Activated CD4-positive, alpha-beta T cell treated with anti-CD3 and anti-CD28 coated beads, Interleukin-2, amount 50 U/mL, for 1 hour (primary cell): ENCODE results near the gene PLXDC2.
"Not testable (repeated sequence)": the region's sequence is repeated elsewhere in the genome, so short reads cannot be mapped to it uniquely, and the experiment has no call there.

Source experiments
- DNase-seq: peaks from one replicate; pipeline ENCODE4 v3.0.0-alpha.2; 2020

The PLXDC2 gene

DNA sequence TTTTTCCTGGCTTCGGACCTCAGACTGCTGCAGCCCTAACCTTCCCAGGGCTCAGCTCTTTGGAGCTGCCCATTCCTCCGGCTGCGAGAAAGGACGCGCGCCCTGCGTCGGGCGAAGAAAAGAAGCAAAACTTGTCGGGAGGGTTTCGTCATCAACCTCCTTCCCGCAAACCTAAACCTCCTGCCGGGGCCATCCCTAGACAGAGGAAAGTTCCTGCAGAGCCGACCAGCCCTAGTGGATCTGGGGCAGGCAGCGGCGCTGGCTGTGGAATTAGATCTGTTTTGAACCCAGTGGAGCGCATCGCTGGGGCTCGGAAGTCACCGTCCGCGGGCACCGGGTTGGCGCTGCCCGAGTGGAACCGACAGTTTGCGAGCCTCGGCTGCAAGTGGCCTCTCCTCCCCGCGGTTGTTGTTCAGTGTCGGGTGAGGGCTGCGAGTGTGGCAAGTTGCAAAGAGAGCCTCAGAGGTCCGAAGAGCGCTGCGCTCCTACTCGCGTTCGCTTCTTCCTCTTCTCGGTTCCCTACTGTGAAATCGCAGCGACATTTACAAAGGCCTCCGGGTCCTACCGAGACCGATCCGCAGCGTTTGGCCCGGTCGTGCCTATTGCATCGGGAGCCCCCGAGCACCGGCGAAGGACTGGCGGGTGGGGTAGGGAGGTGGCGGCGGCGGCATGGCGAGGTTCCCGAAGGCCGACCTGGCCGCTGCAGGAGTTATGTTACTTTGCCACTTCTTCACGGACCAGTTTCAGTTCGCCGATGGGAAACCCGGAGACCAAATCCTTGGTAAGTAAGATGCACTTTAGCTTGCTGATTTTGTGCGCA, at the start of gene PLXDC2:
Gene PLXDC2 (plus strand): TSS at position 22 of the 820 bp plus-strand sequence.
- no peak for DNase-seq

DNA sequence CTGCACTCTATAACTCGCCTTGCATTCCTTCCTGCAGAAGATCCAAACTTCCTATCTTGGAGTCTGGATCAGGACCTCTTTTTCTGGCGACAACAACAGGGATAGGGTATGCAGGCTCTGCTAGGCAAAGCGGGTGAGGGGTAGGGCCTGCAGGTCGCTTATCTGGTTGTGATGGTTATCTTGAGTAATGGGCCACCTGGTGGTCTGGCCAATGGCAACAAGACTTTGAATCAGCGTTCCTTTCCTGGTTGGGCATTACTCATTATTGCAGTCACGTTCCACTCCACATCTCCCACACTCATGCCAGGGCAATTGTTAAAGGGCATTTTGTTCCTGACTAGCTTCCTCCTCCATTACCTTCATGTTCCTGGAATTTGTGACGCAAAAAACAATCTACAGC, 48.4 kb upstream of the PLXDC2 start:
- no peak for DNase-seq

DNA sequence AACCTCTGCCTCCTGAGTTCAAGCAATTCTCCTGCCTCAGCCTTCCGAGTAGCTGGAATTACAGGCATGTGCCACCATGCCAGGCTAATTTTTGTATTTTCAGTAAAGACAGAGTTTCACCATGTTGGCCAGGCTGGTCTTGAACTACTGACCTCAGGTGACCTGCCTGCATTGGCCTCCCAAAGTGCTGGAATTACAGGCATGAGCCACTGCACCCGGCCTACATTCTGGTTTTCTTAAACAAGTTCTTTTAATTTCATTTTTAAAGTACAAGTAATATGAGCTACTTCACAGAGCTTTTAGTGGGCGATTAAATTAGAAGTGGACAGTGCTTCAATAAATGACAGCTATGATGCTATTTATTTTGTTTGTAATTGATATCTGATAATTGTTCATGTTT, 46.4 kb upstream of the PLXDC2 start:
- not testable (repeated sequence) for DNase-seq

DNA sequence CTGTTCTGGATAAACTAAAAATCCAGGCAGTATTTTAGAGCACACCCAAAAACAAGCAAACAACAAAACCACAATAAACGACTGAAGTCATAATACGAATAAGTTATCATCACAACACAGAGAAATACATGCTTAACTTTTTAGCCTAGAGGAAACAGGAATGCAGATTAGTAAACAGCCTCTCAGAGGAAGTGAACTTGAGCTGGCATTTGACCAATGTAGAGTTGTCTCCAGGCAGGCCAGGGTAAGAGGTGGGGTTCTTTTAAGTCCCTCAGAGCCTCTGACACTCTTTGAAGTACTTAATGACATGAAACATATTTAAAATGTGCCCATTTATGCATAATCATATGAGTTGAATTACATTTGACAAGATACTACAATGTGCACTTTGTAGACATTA, 43.3 kb upstream of the PLXDC2 start:
- no peak for DNase-seq

DNA sequence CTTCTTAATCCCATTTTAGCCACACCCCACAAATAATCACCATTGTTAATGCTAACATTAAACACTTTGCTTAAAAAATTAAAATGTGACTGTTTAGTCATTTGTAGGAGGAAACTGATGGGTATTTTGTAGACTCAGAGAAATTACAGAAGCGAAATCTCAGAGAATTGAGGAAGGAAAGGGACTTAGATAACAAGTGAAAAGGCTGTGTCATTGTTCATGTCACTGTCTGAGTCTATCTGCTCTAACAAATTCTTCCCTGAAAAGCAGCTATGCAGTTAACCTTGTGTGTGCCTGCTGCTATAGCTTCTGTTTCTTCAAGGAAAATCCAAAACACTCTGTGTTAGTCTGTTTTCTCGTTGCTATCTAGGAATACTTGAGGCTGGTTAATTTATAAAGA, 40.9 kb upstream of the PLXDC2 start:
- no peak for DNase-seq

DNA sequence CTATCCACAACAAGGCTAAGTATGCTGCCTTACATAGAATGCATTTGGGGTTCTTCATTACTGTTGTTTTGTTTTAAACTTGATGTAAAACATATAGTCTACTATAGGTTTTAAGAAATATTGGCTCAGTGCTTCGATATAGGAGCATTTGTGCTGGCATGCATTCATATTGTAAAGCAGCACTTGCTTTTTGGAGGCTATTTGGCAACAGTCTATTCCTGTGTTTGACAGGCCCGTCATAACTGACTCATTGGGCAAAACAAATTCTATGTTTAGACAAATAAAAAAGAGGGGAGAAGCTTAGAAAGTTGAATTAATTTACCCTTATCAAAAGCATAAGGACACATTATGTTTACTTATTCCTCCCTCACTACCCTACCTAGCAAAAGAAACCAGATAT, 38.4 kb upstream of the PLXDC2 start:
- DNase-seq = no peak

DNA sequence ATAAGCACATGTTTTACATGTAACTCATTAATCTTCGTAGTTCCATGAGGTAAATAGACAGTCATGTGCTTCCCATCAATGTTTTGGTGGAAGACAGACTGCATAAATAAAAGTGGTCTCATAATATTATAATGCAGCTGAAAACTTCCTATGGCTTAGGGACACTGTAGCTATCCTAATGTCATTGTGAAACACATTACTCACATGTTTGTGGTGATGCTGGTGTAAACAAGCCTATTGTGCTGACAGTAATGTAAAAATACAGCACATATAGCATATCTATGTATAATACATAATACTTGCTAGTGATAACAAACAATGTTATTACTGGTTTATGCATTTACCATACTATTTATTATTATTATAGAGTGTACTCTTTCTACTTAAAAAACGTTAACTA, 37.2 kb upstream of the PLXDC2 start:
- no peak for DNase-seq

DNA sequence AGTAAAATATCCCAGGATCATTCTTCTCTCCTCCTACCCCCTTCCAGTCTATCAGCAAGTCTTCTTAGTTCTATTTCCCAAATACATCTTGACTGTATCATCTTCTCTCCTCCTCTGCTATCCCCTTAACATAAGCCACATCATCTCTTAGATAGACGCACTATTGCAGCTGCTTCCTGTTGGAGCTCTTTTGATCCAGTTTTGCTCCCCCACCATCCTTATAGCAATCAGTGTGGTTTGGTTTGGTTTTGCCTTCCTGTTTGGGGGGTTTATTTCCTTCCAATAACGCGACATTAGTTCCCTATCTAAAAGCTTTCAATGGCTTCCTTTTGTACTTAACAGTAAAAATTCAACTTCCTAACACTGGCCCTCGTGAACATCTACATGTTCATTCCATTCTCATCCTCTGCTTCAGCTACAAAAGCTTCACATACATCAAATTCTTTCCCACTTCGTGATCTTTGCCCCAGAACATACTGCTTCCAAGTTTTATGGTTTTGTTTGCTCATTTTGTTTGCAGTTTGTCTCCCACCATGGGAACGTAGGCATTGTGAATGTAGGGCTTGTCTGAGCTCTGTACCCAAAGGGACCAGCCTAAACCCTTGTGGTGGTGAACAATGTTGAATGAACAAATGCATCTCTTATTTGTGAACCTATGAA, 33.7 kb upstream of the PLXDC2 start:
- DNase-seq = no peak

DNA sequence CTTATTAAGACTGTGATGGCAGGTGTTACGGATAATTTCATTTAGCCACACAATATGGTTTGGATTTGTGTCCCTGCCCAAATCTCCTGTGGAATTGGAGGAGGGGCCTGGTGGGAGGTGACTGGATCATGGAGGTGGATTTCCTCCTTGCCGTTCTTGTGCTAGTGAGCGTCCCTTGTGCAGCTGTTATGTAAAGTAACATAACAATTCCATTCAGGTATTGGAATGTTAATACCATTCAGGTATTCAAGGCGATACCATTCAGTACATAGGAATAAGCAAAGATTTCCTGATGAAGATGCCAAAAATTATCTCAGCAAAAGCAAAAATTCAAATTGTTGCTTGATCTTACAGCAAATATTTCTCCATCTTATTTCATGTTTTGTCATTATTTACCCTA, 32.5 kb upstream of the PLXDC2 start:
- no peak for DNase-seq

DNA sequence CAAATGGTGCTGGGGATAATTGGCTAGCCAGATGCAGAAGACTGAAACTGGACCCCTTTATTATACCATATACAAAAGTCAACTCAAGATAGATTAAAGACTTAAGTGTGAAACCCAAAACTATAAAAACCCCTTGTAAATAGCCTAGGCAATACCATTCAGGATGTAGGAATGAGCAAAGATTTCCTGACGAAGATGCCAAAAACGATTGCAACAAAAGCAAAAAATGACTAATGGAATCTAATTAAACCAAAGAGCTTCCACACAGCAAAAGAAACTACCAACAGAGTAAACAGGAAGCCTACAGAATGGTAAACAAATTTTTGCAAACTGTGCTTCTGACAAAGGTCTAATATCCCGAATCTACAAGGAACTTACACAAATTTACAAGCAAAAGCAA, 30.9 kb upstream of the PLXDC2 start:
- no peak for DNase-seq

DNA sequence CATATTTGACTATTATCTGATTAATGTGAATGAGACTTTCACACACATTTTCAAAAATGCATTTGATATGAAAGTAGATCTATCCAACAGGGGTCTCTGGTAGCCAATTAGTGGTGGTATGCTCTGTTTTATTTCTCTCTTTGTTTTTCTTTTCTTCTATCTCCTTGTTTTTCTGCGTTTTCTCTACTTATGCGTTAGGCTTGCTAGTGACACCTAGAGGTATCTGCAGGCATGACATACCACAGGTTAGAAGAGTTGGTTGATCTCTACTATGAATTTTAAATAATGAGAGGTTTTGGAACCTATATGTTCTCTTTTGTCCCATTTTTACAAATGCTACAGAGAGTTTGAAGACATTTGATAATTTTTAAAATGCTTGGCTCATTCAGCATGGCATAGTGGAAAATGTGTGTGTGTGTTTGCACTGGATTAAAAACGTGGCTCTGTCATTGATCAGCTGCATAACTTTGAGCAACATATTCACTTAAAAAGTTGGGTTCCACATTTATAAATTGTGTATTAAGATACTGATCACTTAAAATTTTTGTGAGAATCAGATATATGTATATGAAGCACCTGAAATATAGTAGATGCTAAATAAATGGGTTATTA, 28.1 kb upstream of the PLXDC2 start:
- no peak for DNase-seq

DNA sequence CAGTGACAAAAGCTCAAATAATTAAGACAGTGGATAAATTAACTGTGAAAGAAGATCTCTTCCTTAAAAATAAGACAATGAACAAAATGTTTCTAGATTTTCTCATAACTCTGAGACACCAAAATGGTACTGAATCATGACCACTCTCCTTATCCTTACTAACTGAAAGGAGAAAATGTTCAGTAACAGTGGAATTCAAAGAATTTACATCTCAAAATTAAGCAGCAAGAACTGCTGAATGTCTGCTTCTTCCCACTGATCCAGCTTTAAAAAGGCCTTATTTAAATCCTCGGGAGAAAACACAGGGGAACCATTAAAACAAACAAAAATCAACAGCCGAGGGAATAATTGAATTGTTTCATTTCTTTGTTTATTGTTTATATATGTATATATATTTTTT, 27.3 kb upstream of the PLXDC2 start:
- no peak for DNase-seq

DNA sequence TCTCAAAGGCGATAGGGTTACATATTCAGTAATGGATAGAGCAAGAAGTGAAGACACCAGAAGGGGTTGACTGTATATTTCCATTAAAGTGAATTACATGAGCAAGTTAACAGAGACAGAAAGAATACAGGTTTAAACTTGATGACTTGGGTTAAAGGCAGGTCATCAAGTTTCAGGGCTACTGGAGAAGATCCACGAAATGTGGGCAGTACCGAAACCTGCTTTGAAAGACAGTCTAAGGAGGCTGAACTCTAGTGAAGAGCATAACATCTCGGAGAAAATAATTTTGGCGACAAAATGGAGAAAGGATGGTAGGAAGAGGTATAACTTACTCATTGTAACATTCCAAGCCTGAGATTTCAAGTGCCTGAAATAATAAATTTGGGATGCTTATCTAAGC, 26.6 kb upstream of the PLXDC2 start:
- DNase-seq = no peak

DNA sequence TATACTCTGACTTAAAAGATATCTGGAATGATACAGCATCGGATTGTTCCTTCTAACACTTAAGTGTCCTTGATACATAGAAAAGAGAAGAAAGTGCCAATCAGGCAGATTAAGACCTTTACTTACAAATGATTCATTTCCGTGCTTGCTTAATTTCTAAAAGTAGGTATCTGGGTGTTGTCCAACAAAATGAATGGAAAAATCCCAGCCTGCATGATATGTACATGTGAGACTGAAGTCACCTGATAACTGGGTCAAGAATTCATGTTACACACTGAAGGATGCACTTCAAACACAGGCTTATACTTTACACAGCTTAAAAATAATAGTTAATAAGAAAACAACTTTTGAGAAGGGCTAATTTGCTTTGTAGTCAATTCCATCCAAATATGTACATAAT, 25.2 kb upstream of the PLXDC2 start:
- DNase-seq = no peak

DNA sequence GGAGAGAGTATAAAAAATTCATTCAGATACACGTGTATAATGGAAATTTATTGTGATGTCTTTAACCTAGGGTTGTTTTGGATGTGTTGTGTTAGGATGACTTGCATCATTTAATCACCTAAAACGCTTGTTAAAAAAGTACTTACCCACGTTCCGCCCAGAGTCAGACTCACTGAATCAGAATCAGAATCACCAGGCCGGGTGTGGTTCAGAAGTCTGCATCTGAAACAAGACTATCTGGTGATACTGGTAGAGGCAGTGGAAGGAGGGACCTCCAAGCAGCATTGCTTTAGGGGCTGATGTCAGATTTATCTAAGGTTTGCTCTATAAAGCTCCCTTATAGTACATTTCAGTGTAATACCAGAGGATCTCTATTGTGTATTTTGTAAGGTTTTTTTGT, 20.5 kb upstream of the PLXDC2 start:
- no peak for DNase-seq

DNA sequence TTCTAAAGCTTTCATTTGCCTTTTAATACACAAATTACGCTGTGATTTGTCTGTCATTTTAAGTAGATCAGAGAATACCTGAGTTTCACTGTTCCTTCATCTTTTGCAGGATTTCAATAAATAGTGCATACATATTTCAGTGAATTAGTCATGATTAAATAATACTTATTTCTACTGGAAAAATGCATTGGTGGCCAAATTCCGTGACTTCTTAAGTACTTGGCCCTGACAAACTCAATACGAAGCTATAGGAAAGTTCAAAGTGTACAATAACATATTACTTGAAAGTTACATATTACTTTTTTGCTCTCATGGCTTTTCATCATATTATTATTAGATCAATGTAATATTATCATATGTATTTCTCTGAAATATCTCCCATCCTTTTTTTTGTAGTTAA, 16.1 kb upstream of the PLXDC2 start:
- no peak for DNase-seq

DNA sequence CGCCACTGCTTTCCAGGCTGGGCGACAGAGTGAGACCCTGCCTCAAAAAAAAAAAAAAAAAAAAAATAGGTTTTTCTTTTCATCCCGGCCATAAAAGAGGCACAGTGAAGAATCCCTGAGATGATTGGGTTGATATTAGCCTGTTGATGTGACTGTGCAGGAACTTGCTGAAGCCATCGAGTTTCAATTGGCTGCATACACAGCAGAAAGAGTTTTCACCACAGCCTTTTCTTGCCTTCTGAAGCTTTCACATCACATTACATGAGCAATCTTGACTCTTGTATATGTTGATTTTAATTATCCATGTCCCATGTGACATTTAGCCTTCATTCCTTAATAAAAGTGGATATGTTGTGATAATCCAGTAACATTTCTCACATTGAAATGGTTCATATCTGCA, 14.9 kb upstream of the PLXDC2 start:
- DNase-seq = no peak

DNA sequence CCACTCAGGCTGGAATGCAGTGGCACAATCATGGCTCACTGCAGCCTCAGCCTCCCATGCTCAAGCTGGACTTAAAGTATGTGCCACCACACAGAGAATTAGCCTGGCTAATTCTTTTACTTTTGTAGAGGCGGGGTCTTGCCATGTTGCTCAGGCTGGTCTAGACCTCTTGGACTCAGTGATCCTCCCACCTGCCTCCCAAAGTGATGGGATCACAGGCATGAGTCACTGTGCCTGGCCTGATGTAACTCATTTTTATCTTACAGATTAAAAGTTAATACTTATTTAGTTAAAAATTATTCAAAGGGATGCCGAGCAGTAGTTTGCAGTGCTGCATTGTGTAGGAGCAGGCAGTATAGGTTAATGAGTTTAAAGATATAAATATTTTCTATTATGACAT, 12.6 kb upstream of the PLXDC2 start:
- DNase-seq = no peak

DNA sequence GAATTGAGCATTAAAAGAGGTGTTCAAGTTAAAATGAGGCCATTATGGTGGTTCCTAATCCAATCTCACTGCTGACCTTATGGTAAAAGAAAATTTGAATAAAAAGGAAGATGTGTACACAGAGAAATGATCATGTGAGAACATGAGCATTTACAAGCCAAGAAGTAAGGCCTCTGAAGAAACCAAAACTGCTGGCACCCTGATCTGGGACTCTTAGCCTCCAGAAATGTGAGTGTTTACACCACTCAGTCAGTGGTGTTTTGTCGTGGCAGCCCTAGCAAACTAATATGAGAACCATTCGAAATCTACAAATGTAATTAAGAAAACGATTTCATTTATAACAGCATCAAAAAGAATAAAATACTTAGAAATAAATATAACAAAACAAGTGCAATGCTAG, 6.8 kb upstream of the PLXDC2 start:
- DNase-seq = no peak

DNA sequence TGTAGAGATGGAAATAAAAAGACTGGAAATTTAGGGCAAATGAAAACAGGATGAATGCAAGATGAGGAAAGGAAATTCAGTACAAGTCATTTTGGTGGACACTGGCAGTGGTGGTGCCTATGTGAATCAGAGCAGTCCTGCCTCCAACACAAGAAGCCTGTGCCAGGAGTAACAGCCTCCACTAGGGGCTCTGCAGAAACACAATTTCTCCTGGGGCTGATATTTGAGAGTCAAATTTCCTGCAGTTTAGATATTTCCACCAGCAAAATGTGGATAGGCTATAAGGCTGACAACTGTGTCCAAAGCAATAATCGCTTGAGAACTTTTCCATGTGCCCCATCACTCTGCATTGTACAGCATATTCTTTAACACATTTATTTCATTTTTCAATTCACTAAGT, 4.7 kb upstream of the PLXDC2 start:
- no peak for DNase-seq

DNA sequence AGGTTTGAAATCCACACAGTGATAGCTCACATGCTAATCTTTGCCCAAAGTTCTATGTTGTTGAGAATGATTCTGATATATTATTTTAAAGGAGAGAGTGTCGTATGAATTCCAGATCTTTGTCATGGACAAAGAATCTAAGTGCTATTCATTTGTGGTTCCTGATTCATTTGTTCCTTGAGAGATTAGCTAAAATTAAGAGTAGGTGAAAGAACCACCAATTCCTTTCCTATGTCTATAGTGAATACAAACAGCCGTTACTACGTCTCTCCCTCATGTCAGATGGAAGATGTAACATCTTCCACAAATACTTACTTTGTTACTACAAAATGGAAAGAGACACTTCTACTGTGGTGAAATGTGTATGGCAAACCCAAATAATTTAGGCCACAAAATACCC, 3.3 kb upstream of the PLXDC2 start:
- DNase-seq = no peak

DNA sequence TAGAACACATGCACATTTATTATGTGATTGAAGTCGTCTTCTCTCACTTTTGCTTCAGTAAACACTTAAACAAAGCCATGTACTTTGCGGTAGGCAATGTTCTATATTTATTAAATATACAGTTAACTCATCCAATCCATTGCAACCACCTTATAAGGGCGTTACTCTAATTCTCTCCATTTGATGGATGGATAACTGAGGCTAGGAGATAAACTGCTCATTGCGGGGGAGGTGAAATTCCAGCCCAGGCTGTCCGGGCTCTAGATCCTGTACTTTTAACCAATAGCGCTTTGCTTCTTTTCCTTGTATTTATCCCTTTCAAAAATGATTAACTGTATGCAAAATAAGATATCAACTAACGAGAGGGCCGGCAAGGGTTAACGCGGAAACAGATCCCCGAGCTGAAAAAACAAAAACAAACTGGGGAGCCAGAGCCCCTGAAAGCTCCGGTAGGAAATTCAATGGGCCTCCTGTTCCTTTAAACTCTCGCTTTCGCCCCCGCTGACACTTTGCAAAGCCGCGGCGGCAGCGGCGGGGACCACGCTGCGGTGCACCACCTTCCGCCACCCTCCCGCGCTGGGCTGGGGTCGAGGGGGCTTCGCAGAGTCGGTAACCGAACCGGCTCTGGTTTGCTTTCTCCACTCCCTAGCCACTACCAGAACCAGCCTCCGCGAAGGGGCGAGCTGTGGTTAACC, 1.0 kb upstream of the PLXDC2 start:
- DNase-seq = no peak

DNA sequence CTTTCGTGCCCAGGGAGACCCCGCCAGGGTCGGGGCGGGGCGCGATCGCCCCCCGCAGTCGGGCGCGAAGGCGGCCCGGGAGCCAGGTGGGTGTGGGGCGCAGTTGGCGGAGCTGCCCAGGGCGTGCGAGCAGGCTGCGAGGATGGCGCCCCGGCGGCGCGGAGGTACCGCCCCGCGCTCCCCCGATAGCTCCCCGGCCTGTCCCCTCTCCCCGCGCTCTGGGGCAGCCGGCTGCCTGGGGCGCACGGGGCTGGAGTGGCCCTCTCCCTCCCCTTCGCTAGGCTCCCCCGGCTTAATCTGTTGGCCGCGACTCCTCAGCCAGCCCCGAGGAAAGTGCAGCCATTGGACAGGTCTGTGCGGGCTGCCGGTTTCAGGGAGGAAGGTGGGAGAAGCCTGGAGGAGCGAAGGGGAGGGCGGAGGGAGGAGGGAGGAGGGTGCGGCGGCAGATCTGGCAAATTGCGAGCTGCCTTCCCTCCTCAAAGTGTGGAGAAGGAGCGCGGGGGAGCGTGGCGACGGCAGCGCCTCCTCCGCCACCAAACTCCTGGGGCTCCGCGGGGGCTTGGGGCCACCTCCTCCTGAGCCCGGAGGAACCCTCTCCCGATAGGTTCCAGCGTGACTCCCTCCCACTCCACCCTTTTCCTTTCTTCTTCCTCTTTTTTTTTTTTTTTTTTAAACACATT, 361 bp upstream of the PLXDC2 start:
- DNase-seq = no peak
